ENCODE data around the gene DNAI4. TPM values are rescaled to one million over a fixed set of nuclear protein-coding genes. Genes with fewer than 3 reads are reported as not detected.

The DNAI4 gene
- total and polyA plus RNA-seq, 2 experiments from 2014 or later, result 3.2 to 9.9 TPM

DNA sequence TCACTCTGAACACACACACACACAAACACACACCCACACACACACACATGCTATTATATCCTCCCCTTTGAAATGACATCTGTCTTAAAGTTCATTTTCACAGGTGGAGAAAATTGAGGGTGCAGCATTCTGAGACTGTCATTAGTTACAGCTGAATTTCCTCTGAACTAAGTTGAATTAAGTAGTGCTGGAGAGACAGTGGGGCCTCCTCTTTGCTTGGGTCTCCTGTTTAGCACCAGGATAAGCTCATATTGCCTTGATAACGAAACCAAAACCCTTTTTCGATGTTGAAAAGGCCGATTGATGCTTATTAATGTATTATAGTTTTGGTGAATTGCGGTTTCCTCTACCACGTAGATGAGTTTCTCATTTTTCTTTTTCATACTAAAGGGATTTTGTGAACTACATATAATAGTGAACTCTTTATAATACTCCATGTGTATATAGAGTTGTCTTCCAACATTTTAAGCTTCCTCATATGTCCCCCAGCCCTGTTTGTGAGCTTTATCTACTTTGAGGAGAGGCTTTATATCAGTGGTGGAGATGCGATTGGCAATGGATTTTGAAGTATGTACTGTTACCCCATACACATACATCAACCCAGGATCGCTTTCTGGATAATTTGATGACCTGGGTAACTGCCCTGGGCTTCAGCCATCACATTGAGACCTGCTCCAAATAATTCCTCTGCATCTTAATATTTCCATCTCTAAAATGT lies 155.0 kb downstream of the DNAI4 start:
- H3K36me3 ChIP-seq (ENCODE audit: low read depth), result no peaks in the 10 kb centered on the region
- H3K27ac ChIP-seq, result no peak overlapping the region
- no peaks in the 10 kb centered on the region for H3K4me1 ChIP-seq (ENCODE audit: insufficient read depth)
- H3K9ac ChIP-seq, result no peak overlapping the region
- H3K4me2 ChIP-seq (ENCODE audit: unreplicated experiment), result no peak overlapping the region
- no peaks in the 10 kb centered on the region for H3K27me3 ChIP-seq (replicated peaks; ENCODE audit: insufficient read depth)
- peak overlapping the region; percentile 10; the same call in 1 of the 2 replicates for H2AFZ ChIP-seq
- H4K20me1 ChIP-seq (ENCODE audit: insufficient read depth), result no peaks in the 10 kb centered on the region
- H3K9me2 ChIP-seq (ENCODE audit: insufficient read depth), result no peaks in the 10 kb centered on the region
- no peak overlapping the region for H3K4me3 ChIP-seq
- no peak for DNase-seq
- no peaks in the 10 kb centered on the region for H3K79me2 ChIP-seq (ENCODE audit: insufficient read depth)
- in situ Hi-C loops (cut with MboI), result no loop called here
- H3K9me3 ChIP-seq (ENCODE audit: low read depth), result no peaks in the 10 kb centered on the region
- no peaks in the 10 kb centered on the region for H3F3A ChIP-seq (ENCODE audit: insufficient read depth)
- no peak for TF ChIP-seq EZH2 (IDR thresholded peaks at IDR 0.05; ENCODE audit: insufficient read depth, poor library complexity, severe bottlenecking)
- no peak for TF ChIP-seq EZH2phosphoT487 (IDR thresholded peaks at IDR 0.05; ENCODE audit: insufficient read depth, low read depth)
- 94% methylated on average over 7 of the region's 7 CpGs for WGBS, 2 experiments (ENCODE audit: low coverage in 1 of 2, low lambda C conversion rate in 2 of 2, missing lambda C conversion rate in 2 of 2)

DNA sequence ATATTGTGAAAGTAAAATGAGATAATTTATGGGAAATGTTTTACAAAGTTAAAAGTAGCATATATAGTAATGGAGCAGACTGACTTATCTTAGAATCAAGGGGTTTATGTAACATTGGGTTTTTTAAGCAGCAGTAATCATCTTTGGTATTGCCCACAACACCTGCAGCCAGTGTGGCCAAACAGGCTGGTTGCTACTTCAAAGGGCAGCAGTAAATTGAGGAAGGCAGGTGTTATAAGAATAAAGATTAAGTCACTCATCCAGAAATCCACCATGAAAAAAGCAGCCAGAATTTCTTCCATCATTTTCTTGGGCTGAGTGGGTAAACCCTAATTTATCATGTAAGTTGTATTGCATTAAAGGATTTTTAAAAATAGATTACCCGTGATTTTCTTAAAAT lies 155.7 kb downstream of the DNAI4 start:
- H3K4me2 ChIP-seq (ENCODE audit: unreplicated experiment), result no peak overlapping the region
- no peaks in the 10 kb centered on the region for H3K79me2 ChIP-seq (ENCODE audit: insufficient read depth)
- no peak overlapping the region for H3K4me3 ChIP-seq
- no peaks in the 10 kb centered on the region for H3K4me1 ChIP-seq (ENCODE audit: insufficient read depth)
- no peaks in the 10 kb centered on the region for H3K36me3 ChIP-seq (ENCODE audit: low read depth)
- H3K9me3 ChIP-seq (ENCODE audit: low read depth), result no peaks in the 10 kb centered on the region
- no peak overlapping the region for H2AFZ ChIP-seq
- H3K27ac ChIP-seq, result no peak overlapping the region
- H3F3A ChIP-seq (ENCODE audit: insufficient read depth), result no peaks in the 10 kb centered on the region
- no peaks in the 10 kb centered on the region for H3K27me3 ChIP-seq (replicated peaks; ENCODE audit: insufficient read depth)
- TF ChIP-seq EZH2 (IDR thresholded peaks at IDR 0.05; ENCODE audit: insufficient read depth, poor library complexity, severe bottlenecking), result no peak
- TF ChIP-seq EZH2phosphoT487 (IDR thresholded peaks at IDR 0.05; ENCODE audit: insufficient read depth, low read depth), result no peak
- no peak overlapping the region for H3K9ac ChIP-seq
- no peaks in the 10 kb centered on the region for H3K9me2 ChIP-seq (ENCODE audit: insufficient read depth)
- no peak for DNase-seq
- WGBS, 2 experiments (ENCODE audit: low coverage in 1 of 2, low lambda C conversion rate in 2 of 2, missing lambda C conversion rate in 2 of 2), result 94 to 96% methylated on average over 1 of the region's 1 CpG
- no peaks in the 10 kb centered on the region for H4K20me1 ChIP-seq (ENCODE audit: insufficient read depth)
- in situ Hi-C loops (cut with MboI), result no loop called here

DNA sequence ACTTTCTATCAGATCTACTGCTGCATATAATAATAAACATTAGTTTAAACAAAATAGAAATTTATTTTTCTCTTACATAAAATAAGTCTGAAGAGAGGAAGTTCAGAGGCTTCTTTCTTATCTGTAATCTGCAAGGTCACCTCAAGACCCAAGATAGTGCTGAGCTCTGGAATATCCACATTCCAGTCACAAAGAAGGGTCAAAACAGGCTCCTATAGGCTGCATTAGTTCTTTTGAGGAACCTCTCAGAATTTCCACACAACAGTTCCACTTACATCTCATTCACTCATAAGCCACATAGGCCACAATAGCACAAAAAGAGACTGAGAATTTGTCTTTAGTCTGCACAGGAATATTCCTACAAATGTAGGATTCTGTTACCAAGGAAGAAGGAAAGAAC lies 157.0 kb downstream of the DNAI4 start:
- Histone ChIP-seq H3K27ac (no peak overlapping the region), H3K27me3 (replicated peaks; ENCODE audit: insufficient read depth) (no peaks in the 10 kb centered on the region), H3K4me2 (ENCODE audit: unreplicated experiment) (no peak overlapping the region), H3K9me3 (ENCODE audit: low read depth) (no peaks in the 10 kb centered on the region), H3K9ac (no peak overlapping the region), H3K36me3 (ENCODE audit: low read depth) (no peaks in the 10 kb centered on the region), H3K79me2 (ENCODE audit: insufficient read depth) (no peaks in the 10 kb centered on the region), H3F3A (ENCODE audit: insufficient read depth) (no peaks in the 10 kb centered on the region), H4K20me1 (ENCODE audit: insufficient read depth) (no peaks in the 10 kb centered on the region), H3K4me3 (no peak overlapping the region), H3K9me2 (ENCODE audit: insufficient read depth) (no peaks in the 10 kb centered on the region), H2AFZ (no peak overlapping the region), H3K4me1 (ENCODE audit: insufficient read depth) (no peaks in the 10 kb centered on the region)
- no peak for DNase-seq
- in situ Hi-C loops (cut with MboI), result no loop called here
- TF ChIP-seq EZH2phosphoT487 (IDR thresholded peaks at IDR 0.05; ENCODE audit: insufficient read depth, low read depth), result no peak
- TF ChIP-seq EZH2 (IDR thresholded peaks at IDR 0.05; ENCODE audit: insufficient read depth, poor library complexity, severe bottlenecking), result no peak

DNA sequence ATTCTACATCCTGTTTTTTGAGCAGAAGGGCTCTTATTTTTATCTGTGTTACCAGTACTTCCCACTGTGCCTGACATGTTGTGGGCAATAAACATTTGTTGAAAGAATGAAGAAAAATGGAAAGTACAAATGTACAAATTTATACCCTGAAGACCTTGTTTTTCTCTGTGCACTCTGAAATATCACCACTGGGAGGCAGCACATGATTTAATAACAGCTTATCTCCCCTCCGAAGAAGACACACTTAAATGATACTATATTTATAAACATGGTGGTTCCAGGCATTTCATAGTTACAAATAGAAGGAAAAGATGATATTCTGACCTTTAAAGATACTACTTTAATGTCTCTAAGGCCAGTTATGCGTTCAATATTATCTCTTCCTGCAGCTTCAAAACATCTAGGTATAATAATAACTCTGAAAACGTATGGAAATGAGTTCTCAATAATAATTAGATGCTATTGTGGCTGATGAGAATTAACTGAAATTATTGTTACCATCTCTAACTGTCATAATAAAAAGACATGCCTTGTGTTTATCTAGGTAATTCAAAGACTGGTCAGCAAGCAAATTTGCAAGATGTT lies 159.6 kb downstream of the DNAI4 start:
- Histone ChIP-seq H3K9me2 (ENCODE audit: insufficient read depth) (no peaks in the 10 kb centered on the region), H3F3A (ENCODE audit: insufficient read depth) (peaks cover 9% of the 10 kb centered on the region), H4K20me1 (ENCODE audit: insufficient read depth) (no peaks in the 10 kb centered on the region), H3K27ac (no peak overlapping the region), H3K9ac (no peak overlapping the region), H3K4me3 (no peak overlapping the region), H3K27me3 (replicated peaks; ENCODE audit: insufficient read depth) (no peaks in the 10 kb centered on the region), H3K4me2 (ENCODE audit: unreplicated experiment) (no peak overlapping the region), H2AFZ (0 out of 2 replicates have a peak overlapping the region, but pooled peaks have one; percentile 52), H3K9me3 (ENCODE audit: low read depth) (no peaks in the 10 kb centered on the region), H3K36me3 (ENCODE audit: low read depth) (no peaks in the 10 kb centered on the region), H3K79me2 (ENCODE audit: insufficient read depth) (no peaks in the 10 kb centered on the region), H3K4me1 (ENCODE audit: insufficient read depth) (no peaks in the 10 kb centered on the region)
- TF ChIP-seq EZH2phosphoT487 (IDR thresholded peaks at IDR 0.05; ENCODE audit: insufficient read depth, low read depth) (no peak), EZH2 (IDR thresholded peaks at IDR 0.05; ENCODE audit: insufficient read depth, poor library complexity, severe bottlenecking) (no peak)
- in situ Hi-C loops (cut with MboI), result loop anchor here (5.0 kb wide), 1 partner anchor 382 kb away; no protein-coding TSS in a partner anchor
- peak; percentile 69 for DNase-seq
- 33 to 37% methylated on average over 3 of the region's 3 CpGs for WGBS, 2 experiments (ENCODE audit: low coverage in 1 of 2, low lambda C conversion rate in 2 of 2, missing lambda C conversion rate in 2 of 2)

Other genes starting within 250 kb of the DNAI4 start
- gene DYNLT5, start 172.4 kb downstream of the DNAI4 start, total RNA-seq (2014; rRNA removed; shearing (Covaris generic)), result 2.3 and 5.8 TPM in 2 replicates
- gene DYNLT5, start 172.4 kb downstream of the DNAI4 start, polyA plus RNA-seq (2016; fragmentation: Nextera tagmentation; extraction: Ambion mirVana), result 1.7 and 3.0 TPM in 2 replicates
- not detected in 2 replicates for gene INSL5, start 123.6 kb downstream of the DNAI4 start, total RNA-seq (2014; rRNA removed; shearing (Covaris generic))
- not detected in 2 replicates for gene INSL5, start 123.6 kb downstream of the DNAI4 start, polyA plus RNA-seq (2016; fragmentation: Nextera tagmentation; extraction: Ambion mirVana)
- 34.8 and 38.1 TPM in 2 replicates for gene MIER1, start 134 bp upstream of the DNAI4 start, total RNA-seq (2014; rRNA removed; shearing (Covaris generic))
- gene MIER1, start 134 bp upstream of the DNAI4 start, polyA plus RNA-seq (2016; fragmentation: Nextera tagmentation; extraction: Ambion mirVana), result 36.8 and 37.8 TPM in 2 replicates
- gene SLC35D1, start 129.3 kb upstream of the DNAI4 start, total RNA-seq (2014; rRNA removed; shearing (Covaris generic)), result 13.4 and 14.9 TPM in 2 replicates
- 8.0 and 9.1 TPM in 2 replicates for gene SLC35D1, start 129.3 kb upstream of the DNAI4 start, polyA plus RNA-seq (2016; fragmentation: Nextera tagmentation; extraction: Ambion mirVana)
- not detected in 2 replicates for gene C1orf141, start 210.1 kb upstream of the DNAI4 start, total RNA-seq (2014; rRNA removed; shearing (Covaris generic))
- not detected in 2 replicates for gene C1orf141, start 210.1 kb upstream of the DNAI4 start, polyA plus RNA-seq (2016; fragmentation: Nextera tagmentation; extraction: Ambion mirVana)
- gene IL23R, start 241.6 kb upstream of the DNAI4 start, total RNA-seq (2014; rRNA removed; shearing (Covaris generic)), result not detected in 2 replicates
- not detected in 2 replicates for gene IL23R, start 241.6 kb upstream of the DNAI4 start, polyA plus RNA-seq (2016; fragmentation: Nextera tagmentation; extraction: Ambion mirVana)